ENCODE results near the gene SLC41A3. TPM values are rescaled to one million over a fixed set of nuclear protein-coding genes. Genes with fewer than 3 reads are reported as not detected.

The SLC41A3 gene
- total RNA-seq, 4 donors from 2014 or later = 36.1 to 54.8 (median 46.3) TPM

- H3K36me3 ChIP-seq = peaks cover 0 to 73% (median 0%) of the 10 kb centered on the region in 3 donors
- no peak overlapping the region for H3K4me3 ChIP-seq
- TF ChIP-seq, protein P1, sequence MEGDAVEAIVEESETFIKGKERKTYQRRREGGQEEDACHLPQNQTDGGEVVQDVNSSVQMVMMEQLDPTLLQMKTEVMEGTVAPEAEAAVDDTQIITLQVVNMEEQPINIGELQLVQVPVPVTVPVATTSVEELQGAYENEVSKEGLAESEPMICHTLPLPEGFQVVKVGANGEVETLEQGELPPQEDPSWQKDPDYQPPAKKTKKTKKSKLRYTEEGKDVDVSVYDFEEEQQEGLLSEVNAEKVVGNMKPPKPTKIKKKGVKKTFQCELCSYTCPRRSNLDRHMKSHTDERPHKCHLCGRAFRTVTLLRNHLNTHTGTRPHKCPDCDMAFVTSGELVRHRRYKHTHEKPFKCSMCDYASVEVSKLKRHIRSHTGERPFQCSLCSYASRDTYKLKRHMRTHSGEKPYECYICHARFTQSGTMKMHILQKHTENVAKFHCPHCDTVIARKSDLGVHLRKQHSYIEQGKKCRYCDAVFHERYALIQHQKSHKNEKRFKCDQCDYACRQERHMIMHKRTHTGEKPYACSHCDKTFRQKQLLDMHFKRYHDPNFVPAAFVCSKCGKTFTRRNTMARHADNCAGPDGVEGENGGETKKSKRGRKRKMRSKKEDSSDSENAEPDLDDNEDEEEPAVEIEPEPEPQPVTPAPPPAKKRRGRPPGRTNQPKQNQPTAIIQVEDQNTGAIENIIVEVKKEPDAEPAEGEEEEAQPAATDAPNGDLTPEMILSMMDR (IDR thresholded peaks at IDR 0.05) = no peak
- no peak for TF ChIP-seq POLR2A (IDR thresholded peaks at IDR 0.05)
- no peak for TF ChIP-seq EP300 (IDR thresholded peaks at IDR 0.05)
- H3K9me3 ChIP-seq = peaks cover 0 to 5% (median 0%) of the 10 kb centered on the region in 4 donors
- H3K27ac ChIP-seq = no peak overlapping the region
- no peak for DNase-seq (ENCODE audit: low spot score in 2 of 2)
- no peaks in the 10 kb centered on the region for H3K4me1 ChIP-seq
- 92 to 98% methylated on average over 3 of the region's 3 CpGs for WGBS, 2 donors
- no peaks in the 10 kb centered on the region for H3K27me3 ChIP-seq
Observed at GRCh38 chr3:126033051-126033745, 50.7 kb downstream of the SLC41A3 start.

DNA sequence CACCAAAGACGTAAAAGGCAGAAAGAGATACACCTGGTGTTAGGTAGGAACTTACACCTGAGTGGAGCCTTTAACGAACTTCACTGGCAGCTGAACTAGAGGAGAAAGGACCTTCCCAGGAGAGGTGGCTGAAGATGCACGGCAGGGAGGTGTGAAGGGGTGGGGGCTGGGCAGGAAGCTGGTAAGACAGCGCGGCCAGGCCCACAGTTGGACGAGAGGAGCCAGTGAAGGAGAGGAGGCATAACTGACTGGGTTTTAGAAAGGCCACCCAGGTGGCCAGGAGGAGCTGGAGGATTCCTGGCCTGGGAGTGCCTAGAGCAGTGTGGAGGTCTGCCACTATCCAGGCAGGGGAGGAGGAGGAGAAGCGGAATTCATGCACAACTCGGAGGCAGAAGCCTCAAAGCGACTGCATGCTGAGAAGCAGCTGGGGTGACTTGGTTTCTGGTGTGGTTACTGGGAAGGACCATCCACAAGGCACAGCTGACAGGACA is 51.9 kb downstream of the SLC41A3 start:
- Histone ChIP-seq H3K27ac (no peak overlapping the region), H3K9me3 (peaks cover 0 to 12% (median 2%) of the 10 kb centered on the region in 4 donors), H3K36me3 (peaks cover 0 to 73% (median 0%) of the 10 kb centered on the region in 3 donors), H3K4me3 (no peak overlapping the region), H3K4me1 (no peaks in the 10 kb centered on the region), H3K27me3 (no peaks in the 10 kb centered on the region)
- WGBS, 2 donors = 74 to 77% methylated on average over 9 of the region's 9 CpGs
- DNase-seq (ENCODE audit: low spot score in 2 of 2) = no peak
- TF ChIP-seq, protein P1 (IDR thresholded peaks at IDR 0.05) = no peak
- TF ChIP-seq EP300 (IDR thresholded peaks at IDR 0.05) = no peak
- TF ChIP-seq POLR2A (IDR thresholded peaks at IDR 0.05) = no peak

GRCh38 chr3:126030455-126030854 is 53.5 kb downstream of the SLC41A3 start:
- Histone ChIP-seq H3K36me3 (peaks cover 0 to 81% (median 0%) of the 10 kb centered on the region in 3 donors), H3K27me3 (no peaks in the 10 kb centered on the region), H3K27ac (no peak overlapping the region), H3K4me3 (no peak overlapping the region), H3K9me3 (peaks cover 0 to 12% (median 2%) of the 10 kb centered on the region in 4 donors), H3K4me1 (no peaks in the 10 kb centered on the region)
- TF ChIP-seq, protein P1 (IDR thresholded peaks at IDR 0.05) = no peak
- TF ChIP-seq POLR2A (IDR thresholded peaks at IDR 0.05) (no peak), EP300 (IDR thresholded peaks at IDR 0.05) (no peak)
- no peak for DNase-seq (ENCODE audit: low spot score in 2 of 2)
- 89% methylated on average over 1 of the region's 1 CpG for WGBS, 2 donors

GRCh38 chr3:126029241-126029640 is 54.7 kb downstream of the SLC41A3 start:
- H3K4me1 ChIP-seq = no peaks in the 10 kb centered on the region
- H3K27me3 ChIP-seq = no peaks in the 10 kb centered on the region
- TF ChIP-seq POLR2A (IDR thresholded peaks at IDR 0.05) = no peak
- no peak for TF ChIP-seq EP300 (IDR thresholded peaks at IDR 0.05)
- TF ChIP-seq, protein P1 (IDR thresholded peaks at IDR 0.05) = no peak
- no peak overlapping the region for H3K27ac ChIP-seq
- H3K4me3 ChIP-seq = no peak overlapping the region
- peaks cover 0 to 81% (median 0%) of the 10 kb centered on the region in 3 donors for H3K36me3 ChIP-seq
- peaks cover 0 to 12% (median 2%) of the 10 kb centered on the region in 4 donors for H3K9me3 ChIP-seq
- no peak for DNase-seq (ENCODE audit: low spot score in 2 of 2)

- Histone ChIP-seq H3K4me1 (no peaks in the 10 kb centered on the region), H3K27me3 (no peaks in the 10 kb centered on the region), H3K36me3 (peaks cover 0 to 82% (median 0%) of the 10 kb centered on the region in 3 donors), H3K4me3 (no peak overlapping the region), H3K27ac (no peak overlapping the region), H3K9me3 (peaks cover 0 to 12% (median 2%) of the 10 kb centered on the region in 4 donors)
- TF ChIP-seq, protein P1 (IDR thresholded peaks at IDR 0.05) = no peak
- TF ChIP-seq EP300 (IDR thresholded peaks at IDR 0.05) (no peak), POLR2A (IDR thresholded peaks at IDR 0.05) (no peak)
- DNase-seq (ENCODE audit: low spot score in 2 of 2) = no peak
- 95 to 97% methylated on average over 4 of the region's 4 CpGs for WGBS, 2 donors
Observed at GRCh38 chr3:126028096-126028495, 55.8 kb downstream of the SLC41A3 start.
